ENCODE measurements around the gene ADAP1. TPM values are rescaled to one million over a fixed set of nuclear protein-coding genes. Genes with fewer than 3 reads are reported as not detected.

The ADAP1 gene
- total and polyA plus RNA-seq, 2 experiments from 2014 or later = 0.24 to 1.1 TPM

- H3K9ac ChIP-seq = no peak overlapping the region
- H3F3A ChIP-seq (ENCODE audit: insufficient read depth) = 0 out of 2 replicates have a peak, but pooled peaks cover 5% of the 10 kb centered on the region
- H3K4me3 ChIP-seq = no peak overlapping the region
- no peaks in the 10 kb centered on the region for H3K9me3 ChIP-seq (ENCODE audit: low read depth)
- H3K4me2 ChIP-seq (ENCODE audit: unreplicated experiment) = no peak overlapping the region
- peaks cover 30% of the 10 kb centered on the region for H3K79me2 ChIP-seq (ENCODE audit: insufficient read depth)
- H4K20me1 ChIP-seq (ENCODE audit: insufficient read depth) = no peaks in the 10 kb centered on the region
- 69 to 71% methylated on average over 19 of the region's 19 CpGs for WGBS, 2 experiments (ENCODE audit: low coverage in 1 of 2, low lambda C conversion rate in 2 of 2, missing lambda C conversion rate in 2 of 2)
- no peaks in the 10 kb centered on the region for H3K9me2 ChIP-seq (ENCODE audit: insufficient read depth)
- in situ Hi-C loops (cut with MboI) = no loop called here
- no peak for DNase-seq
- peaks cover 13% of the 10 kb centered on the region; the same call in 1 of the 2 replicates for H3K36me3 ChIP-seq (ENCODE audit: low read depth)
- H2AFZ ChIP-seq = no peak overlapping the region
- TF ChIP-seq EZH2 (IDR thresholded peaks at IDR 0.05; ENCODE audit: insufficient read depth, poor library complexity, severe bottlenecking) (no peak), EZH2phosphoT487 (IDR thresholded peaks at IDR 0.05; ENCODE audit: insufficient read depth, low read depth) (no peak)
- no peak overlapping the region for H3K27ac ChIP-seq
- no peaks in the 10 kb centered on the region for H3K4me1 ChIP-seq (ENCODE audit: insufficient read depth)
- no peaks in the 10 kb centered on the region for H3K27me3 ChIP-seq (replicated peaks; ENCODE audit: insufficient read depth)
Observed at GRCh38 chr7:976901-977325, 22.4 kb upstream of the ADAP1 start.

GRCh38 chr7:975702-976473 lies 21.4 kb upstream of the ADAP1 start:
- Histone ChIP-seq H3K4me3 (peak overlapping the region; percentile 85), H3K9me2 (ENCODE audit: insufficient read depth) (no peaks in the 10 kb centered on the region), H2AFZ (peak overlapping the region; percentile 93), H3K9me3 (ENCODE audit: low read depth) (no peaks in the 10 kb centered on the region), H3K4me1 (ENCODE audit: insufficient read depth) (no peaks in the 10 kb centered on the region), H4K20me1 (ENCODE audit: insufficient read depth) (no peaks in the 10 kb centered on the region), H3F3A (ENCODE audit: insufficient read depth) (0 out of 2 replicates have a peak, but pooled peaks cover 5% of the 10 kb centered on the region), H3K9ac (peak overlapping the region; percentile 95), H3K4me2 (ENCODE audit: unreplicated experiment) (peak overlapping the region; percentile 43), H3K79me2 (ENCODE audit: insufficient read depth) (peaks cover 40% of the 10 kb centered on the region), H3K27ac (no peak overlapping the region), H3K36me3 (ENCODE audit: low read depth) (peaks cover 14% of the 10 kb centered on the region; the same call in 1 of the 2 replicates), H3K27me3 (replicated peaks; ENCODE audit: insufficient read depth) (no peaks in the 10 kb centered on the region)
- WGBS, 2 experiments (ENCODE audit: low coverage in 1 of 2, low lambda C conversion rate in 2 of 2, missing lambda C conversion rate in 2 of 2) = 31 to 33% methylated on average over 27 to 28 of the region's 28 CpGs
- DNase-seq = no peak
- in situ Hi-C loops (cut with MboI) = no loop called here
- TF ChIP-seq EZH2phosphoT487 (IDR thresholded peaks at IDR 0.05; ENCODE audit: insufficient read depth, low read depth) = no peak
- TF ChIP-seq EZH2 (IDR thresholded peaks at IDR 0.05; ENCODE audit: insufficient read depth, poor library complexity, severe bottlenecking) = no peak

- H3K9me2 ChIP-seq (ENCODE audit: insufficient read depth) = no peaks in the 10 kb centered on the region
- TF ChIP-seq EZH2 (IDR thresholded peaks at IDR 0.05; ENCODE audit: insufficient read depth, poor library complexity, severe bottlenecking) (no peak), EZH2phosphoT487 (IDR thresholded peaks at IDR 0.05; ENCODE audit: insufficient read depth, low read depth) (no peak)
- H3F3A ChIP-seq (ENCODE audit: insufficient read depth) = 0 out of 2 replicates have a peak, but pooled peaks cover 5% of the 10 kb centered on the region
- no peaks in the 10 kb centered on the region for H3K9me3 ChIP-seq (ENCODE audit: low read depth)
- H3K27me3 ChIP-seq (replicated peaks; ENCODE audit: insufficient read depth) = no peaks in the 10 kb centered on the region
- peaks cover 14% of the 10 kb centered on the region; the same call in 1 of the 2 replicates for H3K36me3 ChIP-seq (ENCODE audit: low read depth)
- no peaks in the 10 kb centered on the region for H4K20me1 ChIP-seq (ENCODE audit: insufficient read depth)
- 1 to 2% methylated on average over 61 to 64 of the region's 78 CpGs for WGBS, 2 experiments (ENCODE audit: low coverage in 1 of 2, low lambda C conversion rate in 2 of 2, missing lambda C conversion rate in 2 of 2)
- peak within 1 kb of the TSS; percentile 93 for H2AFZ ChIP-seq
- peak within 1 kb of the TSS; percentile 98 for H3K4me2 ChIP-seq (ENCODE audit: unreplicated experiment)
- peak; percentile 97 for DNase-seq
- H3K27ac ChIP-seq = peak within 1 kb of the TSS; percentile 94
- H3K79me2 ChIP-seq (ENCODE audit: insufficient read depth) = peaks cover 49% of the 10 kb centered on the region
- no peaks in the 10 kb centered on the region for H3K4me1 ChIP-seq (ENCODE audit: insufficient read depth)
- H3K9ac ChIP-seq = peak within 1 kb of the TSS; percentile 95
- H3K4me3 ChIP-seq = peak within 1 kb of the TSS; percentile 85
- in situ Hi-C loops (cut with MboI) = no loop called here
Observed at GRCh38 chr7:974820-975681, 20.6 kb upstream of the ADAP1 start, which contains the start of gene COX19. COX19 (minus strand) TSS chr7:975549; CDS start chr7:975509, 40 bp downstream.

- no peaks in the 10 kb centered on the region for H3K4me1 ChIP-seq (ENCODE audit: insufficient read depth)
- no peaks in the 10 kb centered on the region for H3K9me3 ChIP-seq (ENCODE audit: low read depth)
- peak overlapping the region; percentile 85 for H3K4me3 ChIP-seq
- 0 out of 2 replicates have a peak, but pooled peaks cover 5% of the 10 kb centered on the region for H3F3A ChIP-seq (ENCODE audit: insufficient read depth)
- H3K79me2 ChIP-seq (ENCODE audit: insufficient read depth) = peaks cover 57% of the 10 kb centered on the region
- in situ Hi-C loops (cut with MboI) = no loop called here
- peaks cover 14% of the 10 kb centered on the region; the same call in 1 of the 2 replicates for H3K36me3 ChIP-seq (ENCODE audit: low read depth)
- TF ChIP-seq EZH2phosphoT487 (IDR thresholded peaks at IDR 0.05; ENCODE audit: insufficient read depth, low read depth) = no peak
- TF ChIP-seq EZH2 (IDR thresholded peaks at IDR 0.05; ENCODE audit: insufficient read depth, poor library complexity, severe bottlenecking) = no peak
- peak overlapping the region; percentile 95 for H3K9ac ChIP-seq
- H3K27ac ChIP-seq = peak overlapping the region; percentile 94
- no peak overlapping the region for H2AFZ ChIP-seq
- peak; percentile 58 for DNase-seq
- no peaks in the 10 kb centered on the region for H3K9me2 ChIP-seq (ENCODE audit: insufficient read depth)
- H4K20me1 ChIP-seq (ENCODE audit: insufficient read depth) = no peaks in the 10 kb centered on the region
- 37 to 41% methylated on average over 7 of the region's 7 CpGs for WGBS, 2 experiments (ENCODE audit: low coverage in 1 of 2, low lambda C conversion rate in 2 of 2, missing lambda C conversion rate in 2 of 2)
- no peaks in the 10 kb centered on the region for H3K27me3 ChIP-seq (replicated peaks; ENCODE audit: insufficient read depth)
- peak overlapping the region; percentile 98 for H3K4me2 ChIP-seq (ENCODE audit: unreplicated experiment)
Observed at GRCh38 chr7:974172-974571, 19.7 kb upstream of the ADAP1 start.
